H9 (cell line): ENCODE results near the gene WDSUB1. TPM values are rescaled to one million over a fixed set of nuclear protein-coding genes. Genes with fewer than 3 reads are reported as not detected.

Source experiments
- DNase-seq: peaks from one replicate; pipeline ENCODE4 v3.0.0-alpha.2; 2017
- H2AFZ ChIP-seq: one replicate; pipeline ENCODE4 v1.6.1; 2013; ENCODE audit warnings: mild to moderate bottlenecking, low read length, control low read depth, moderate library complexity
- H2AK5ac ChIP-seq: 2 replicates; pipeline ENCODE4 v1.6.1; 2013; ENCODE audit warnings: low read length, control low read depth, mixed read lengths; ENCODE audit not compliant: insufficient read length
- H2BK120ac ChIP-seq: one replicate; pipeline ENCODE4 v1.6.1; 2013; ENCODE audit warnings: low read depth, mild to moderate bottlenecking, low read length, control low read depth, inconsistent platforms; ENCODE audit not compliant: poor library complexity, severe bottlenecking
- H2BK12ac ChIP-seq: 2 replicates; pipeline ENCODE4 v1.6.1; 2013; ENCODE audit warnings: low read length, control low read depth, mixed read lengths, low read depth; ENCODE audit not compliant: insufficient read length
- H2BK15ac ChIP-seq: 2 replicates; pipeline ENCODE4 v1.6.1; 2013; ENCODE audit warnings: low read depth, low read length, control low read depth
- H2BK20ac ChIP-seq: one replicate; pipeline ENCODE4 v1.6.1; 2013; ENCODE audit warnings: low read depth, mild to moderate bottlenecking, low read length, control low read depth, inconsistent platforms; ENCODE audit not compliant: poor library complexity, severe bottlenecking
- H2BK5ac ChIP-seq: 2 replicates; pipeline ENCODE4 v1.6.1; 2013; ENCODE audit warnings: low read length, control low read depth, mixed read lengths; ENCODE audit not compliant: insufficient read length
- H3K14ac ChIP-seq: 2 replicates; pipeline ENCODE4 v1.6.1; 2013; ENCODE audit warnings: low read length, control low read depth; ENCODE audit not compliant: insufficient read depth
- H3K18ac ChIP-seq: 2 replicates; pipeline ENCODE4 v1.6.1; 2013; ENCODE audit warnings: low read depth, mild to moderate bottlenecking, mixed read lengths, low read length, control low read depth; ENCODE audit not compliant: insufficient read length
- H3K23ac ChIP-seq: 2 replicates; pipeline ENCODE4 v1.6.1; 2013; ENCODE audit warnings: low read length, control low read depth, mixed read lengths, low read depth; ENCODE audit not compliant: insufficient read length
- H3K23me2 ChIP-seq: 2 replicates; pipeline ENCODE4 v1.6.1; 2013; ENCODE audit warnings: low read depth, mild to moderate bottlenecking, mixed read lengths, low read length, control low read depth; ENCODE audit not compliant: insufficient read length, poor library complexity, severe bottlenecking
- H3K27ac ChIP-seq: 2 replicates; pipeline ENCODE4 v1.5.1; 2013; ENCODE audit warnings: low read length, control low read depth, mixed read lengths, low read depth; ENCODE audit not compliant: insufficient read length
- H3K27me3 ChIP-seq: 2 replicates; pipeline ENCODE4 v1.6.1; 2013; ENCODE audit warnings: low read length, control low read depth, inconsistent platforms; ENCODE audit not compliant: insufficient read depth
- H3K4ac ChIP-seq: 2 replicates; pipeline ENCODE4 v1.6.1; 2013; ENCODE audit warnings: low read depth, mild to moderate bottlenecking, control low read depth, inconsistent platforms, low read length, moderate library complexity
- H3K4me1 ChIP-seq: 2 replicates; pipeline ENCODE4 v1.6.1; 2013; ENCODE audit warnings: low read length, control low read depth, inconsistent platforms; ENCODE audit not compliant: insufficient read depth
- H3K4me2 ChIP-seq: 2 replicates; pipeline ENCODE4 v1.6.1; 2013; ENCODE audit warnings: low read length, control low read depth, mixed read lengths; ENCODE audit not compliant: insufficient read length, insufficient read depth
- H3K56ac ChIP-seq: 2 replicates; pipeline ENCODE4 v1.6.1; 2013; ENCODE audit warnings: low read depth, mild to moderate bottlenecking, mixed read lengths, low read length, control low read depth; ENCODE audit not compliant: insufficient read length
- H3K79me1 ChIP-seq: 2 replicates; pipeline ENCODE4 v1.6.1; 2013; ENCODE audit warnings: low read depth, mild to moderate bottlenecking, moderate library complexity, low read length, control low read depth, inconsistent platforms; ENCODE audit not compliant: insufficient read depth, poor library complexity, severe bottlenecking
- H3K79me2 ChIP-seq: 2 replicates; pipeline ENCODE4 v1.6.1; 2013; ENCODE audit warnings: low read length, control low read depth, inconsistent platforms; ENCODE audit not compliant: insufficient read depth
- H3K9ac ChIP-seq: 2 replicates; pipeline ENCODE4 v1.6.1; 2013; ENCODE audit warnings: low read length, control low read depth, mixed read lengths; ENCODE audit not compliant: insufficient read length; ENCODE audit errors: extremely low read depth
- H3K9me3 ChIP-seq: one replicate; pipeline ENCODE4 v1.6.1; 2013; ENCODE audit warnings: low read depth, low read length, inconsistent platforms; ENCODE audit not compliant: control insufficient read depth
- H3T11ph ChIP-seq: one replicate; pipeline ENCODE4 v1.6.1; 2013; ENCODE audit warnings: mild to moderate bottlenecking, low read length, control low read depth, inconsistent platforms
- H4K20me1 ChIP-seq: one replicate; pipeline ENCODE4 v1.6.1; 2013; ENCODE audit not compliant: control insufficient read depth, insufficient read length, insufficient read depth
- H4K5ac ChIP-seq: 2 replicates; pipeline ENCODE4 v1.6.1; 2013; ENCODE audit warnings: low read depth, mild to moderate bottlenecking, mixed read lengths, low read length, control low read depth; ENCODE audit not compliant: insufficient read length
- H4K8ac ChIP-seq: replicated peaks from 2 replicates; pipeline ENCODE4 v1.6.1; 2013; ENCODE audit warnings: low read length, control low read depth, mixed read lengths, low read depth; ENCODE audit not compliant: insufficient read length
- H4K91ac ChIP-seq: 2 replicates; pipeline ENCODE4 v1.6.1; 2013; ENCODE audit warnings: low read depth, mild to moderate bottlenecking, moderate library complexity, mixed read lengths, low read length, control low read depth; ENCODE audit not compliant: insufficient read length
- H3K27ac Mint-ChIP-seq, 3 experiments: 2 replicates in 2 of 3; 3 replicates in 1 of 3; pipeline ENCODE4 v1.8.0; 2020 to 2021; ENCODE audit warnings: mixed read lengths in 3 of 3, mild to moderate bottlenecking in 1 of 3, moderate library complexity in 1 of 3
- H3K27me3 Mint-ChIP-seq: 2 replicates; pipeline ENCODE4 v1.8.0; 2021; ENCODE audit warnings: low read depth, mild to moderate bottlenecking, moderate library complexity, mixed read lengths
- H3K36me3 Mint-ChIP-seq, 3 experiments: 2 replicates in 2 of 3; 3 replicates in 1 of 3; pipeline ENCODE4 v1.8.0; 2020 to 2021; ENCODE audit warnings: low read depth in 3 of 3, mixed read lengths in 3 of 3; ENCODE audit not compliant: insufficient read depth in 1 of 3
- H3K4me1 Mint-ChIP-seq, 2 experiments: 2 replicates each; pipeline ENCODE4 v1.8.0; 2020; ENCODE audit warnings: mixed read lengths in 2 of 2
- H3K4me3 Mint-ChIP-seq, 2 experiments: 2 replicates in 1 of 2; 3 replicates in 1 of 2; pipeline ENCODE4 v1.8.0; 2020 to 2021; ENCODE audit warnings: mild to moderate bottlenecking in 2 of 2, mixed read lengths in 2 of 2, moderate library complexity in 1 of 2
- H3K9me3 Mint-ChIP-seq, 2 experiments: 2 replicates in 1 of 2; 3 replicates in 1 of 2; pipeline ENCODE4 v1.8.0; 2020; ENCODE audit warnings: mild to moderate bottlenecking in 2 of 2, mixed read lengths in 2 of 2, moderate library complexity in 1 of 2
- CTCF ChIP-seq: fragments of 200-600 bp; sonication (generic); conservative IDR thresholded peaks from 3 replicates; pipeline ENCODE4 v1.8.0; 2021; ENCODE audit warnings: antibody characterized with exemption, mild to moderate bottlenecking
- WGBS: extraction: QIAGEN DNeasy Blood & Tissue Kit; methylation state at CpG from one replicate; pipeline ENCODE4 v1.1.7; 2013; ENCODE audit warnings: missing lambda C conversion rate, low lambda C conversion rate, mixed read lengths; ENCODE audit not compliant: insufficient read length; ENCODE audit errors: extremely low coverage; 5-methylcytosine and 5-hydroxymethylcytosine counted together
- total RNA-seq: library from RNA; stranded (reverse); gene quantifications from 2 replicates; pipeline ENCODE4 v1.2.1, GENCODE V29; 2021

Gene WDSUB1
- total RNA-seq, 1 experiment from 2014 or later = 5.5 TPM

DNA sequence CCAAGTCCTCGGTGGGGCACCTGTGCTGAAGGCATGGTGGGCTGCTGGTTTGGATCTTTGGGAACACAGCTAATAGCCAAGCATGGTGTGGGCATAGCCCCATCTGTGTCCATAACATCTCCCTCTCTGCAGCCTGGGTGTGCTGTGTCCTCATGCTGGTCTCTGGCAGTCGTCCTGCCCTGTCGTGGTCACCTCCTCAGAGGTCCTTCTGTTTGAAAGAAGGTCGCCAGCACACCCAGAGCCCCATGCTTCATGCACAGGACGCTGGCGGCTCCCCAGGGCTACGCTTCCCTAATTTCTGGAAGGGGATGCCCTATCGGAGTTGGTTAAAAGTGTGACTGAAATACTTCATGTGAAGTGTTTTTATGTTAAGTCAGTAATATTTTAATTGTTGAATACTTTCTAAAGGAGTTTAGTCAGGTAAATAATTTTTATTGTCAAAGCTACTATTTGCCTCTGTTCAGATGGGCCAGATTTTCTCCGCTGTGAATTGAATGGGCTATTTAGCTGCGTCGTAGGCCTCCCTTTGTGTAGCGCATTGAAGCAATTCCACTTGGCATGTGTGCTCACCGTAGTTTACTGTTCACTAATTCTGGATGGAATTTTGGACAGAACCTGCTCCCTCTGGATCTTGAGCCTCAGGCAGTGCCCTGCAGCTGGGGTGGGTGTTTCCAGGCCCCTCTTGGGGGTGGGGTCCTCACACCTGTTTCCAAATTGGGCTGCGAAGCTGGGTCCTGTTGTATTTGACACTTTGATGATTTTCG, 81.9 kb downstream of the WDSUB1 start:
- Mint-ChIP-seq H3K4me1 (peaks cover 0 to 4% of the 10 kb centered on the region in 2 experiments; a peak in 2 of 4 replicates), H3K36me3 (no peaks in the 10 kb centered on the region)
- no CpG with 5 or more reads among the region's 15 CpGs for WGBS

More for the DNA sequence above, 81.9 kb downstream of the WDSUB1 start:
- Histone ChIP-seq H3K27ac (no peak overlapping the region), H2BK5ac (no peak overlapping the region), H3K4me1 (no peaks in the 10 kb centered on the region), H4K91ac (no peak overlapping the region), H2BK12ac (no peak overlapping the region), H3K23ac (no peak overlapping the region), H4K8ac (no peak overlapping the region), H3K9me3 (no peaks in the 10 kb centered on the region), H2BK15ac (no peak overlapping the region), H3K27me3 (peaks cover 12% of the 10 kb centered on the region; the same call in 1 of the 2 replicates), H2BK120ac (no peak overlapping the region), H3T11ph (no peak overlapping the region), H3K79me1 (no peaks in the 10 kb centered on the region), H3K4ac (no peak overlapping the region), H3K14ac (no peak overlapping the region), H3K18ac (no peak overlapping the region), H3K4me2 (no peak overlapping the region), H4K20me1 (no peaks in the 10 kb centered on the region), H2AK5ac (no peak overlapping the region), H3K56ac (no peak overlapping the region), H4K5ac (no peak overlapping the region), H3K23me2 (no peaks in the 10 kb centered on the region), H2AFZ (no peak overlapping the region), H2BK20ac (no peak overlapping the region), H3K9ac (no peak overlapping the region), H3K79me2 (no peaks in the 10 kb centered on the region)
- no peaks in the 10 kb centered on the region for H3K9me3 Mint-ChIP-seq
- peaks cover 30% of the 10 kb centered on the region for H3K27me3 Mint-ChIP-seq
- no peak for DNase-seq
- no peak overlapping the region for H3K27ac Mint-ChIP-seq
- no peak for TF ChIP-seq CTCF
- no peak overlapping the region for H3K4me3 Mint-ChIP-seq
